ENCODE results near the gene FBXL15.

DNA sequence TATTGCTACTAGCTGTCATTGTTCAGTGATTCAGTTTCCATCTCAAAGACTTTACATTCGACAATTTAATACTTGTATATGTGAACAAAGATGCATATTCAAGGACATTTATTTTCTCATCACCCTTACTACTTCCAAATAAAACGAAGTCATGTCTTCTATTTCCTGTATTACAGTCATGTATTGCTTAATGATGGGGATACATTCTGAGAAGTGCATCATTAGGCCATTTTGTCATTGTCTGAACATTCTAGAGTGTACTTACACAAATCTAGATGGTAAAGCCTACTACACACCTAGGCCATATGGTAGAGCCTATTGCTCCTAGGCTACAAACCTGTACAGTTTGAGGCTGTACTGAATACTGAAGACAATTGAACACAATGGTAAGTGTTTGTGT is 24.2 kb downstream of the FBXL15 start:
- TF ChIP-seq POLR2AphosphoS5 (IDR thresholded peaks at IDR 0.05; ENCODE audit: borderline replicate concordance, low read depth, low read length) (no peak), EZH2 (IDR thresholded peaks at IDR 0.05) (no peak), FOXP2 (optimal IDR thresholded peaks at IDR 0.05; ENCODE audit: control extremely low read depth, extremely low read length, insufficient read depth) (no peak)

Data from SK-N-MC (cell line).